Stimulated activated CD4-positive, alpha-beta T cell treated with anti-CD3 and anti-CD28 coated beads, Interleukin-4, amount 100 ng/mL, for 4 hours (primary cell): ENCODE measurements around the gene GOLGA6D.
"Not testable (repeated sequence)": the region's sequence is repeated elsewhere in the genome, so short reads cannot be mapped to it uniquely, and the experiment has no call there.

Experiments
- DNase-seq, 2 experiments: peaks; one replicate each; pipeline ENCODE4 v3.0.0-alpha.2; 2020

GOLGA6D gene, protein sequence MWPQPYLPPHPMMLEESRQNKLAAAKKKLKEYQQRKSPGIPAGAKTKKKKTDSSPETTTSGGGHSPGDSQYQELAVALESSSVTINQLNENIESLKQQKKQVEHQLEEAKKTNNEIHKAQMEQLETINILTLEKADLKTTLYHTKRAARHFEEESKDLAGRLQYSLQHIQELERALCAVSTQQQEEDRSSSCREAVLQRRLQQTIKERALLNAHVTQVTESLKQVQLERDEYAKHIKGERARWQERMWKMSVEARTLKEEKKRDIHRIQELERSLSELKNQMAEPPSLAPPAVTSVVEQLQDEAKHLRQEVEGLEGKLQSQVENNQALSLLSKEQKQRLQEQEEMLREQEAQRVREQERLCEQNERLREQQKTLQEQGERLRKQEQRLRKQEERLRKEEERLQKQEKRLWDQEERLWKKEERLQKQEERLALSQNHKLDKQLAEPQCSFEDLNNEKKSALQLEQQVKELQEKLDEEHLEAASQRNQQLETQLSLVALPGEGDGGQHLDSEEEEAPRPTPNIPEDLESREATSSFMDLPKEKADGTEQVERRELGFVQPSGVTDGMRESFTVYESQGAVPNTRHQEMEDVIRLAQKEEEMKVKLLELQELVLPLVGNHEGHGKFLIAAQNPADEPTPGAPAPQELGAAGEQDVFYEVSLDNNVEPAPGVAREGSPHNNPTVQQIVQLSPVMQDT

DNA sequence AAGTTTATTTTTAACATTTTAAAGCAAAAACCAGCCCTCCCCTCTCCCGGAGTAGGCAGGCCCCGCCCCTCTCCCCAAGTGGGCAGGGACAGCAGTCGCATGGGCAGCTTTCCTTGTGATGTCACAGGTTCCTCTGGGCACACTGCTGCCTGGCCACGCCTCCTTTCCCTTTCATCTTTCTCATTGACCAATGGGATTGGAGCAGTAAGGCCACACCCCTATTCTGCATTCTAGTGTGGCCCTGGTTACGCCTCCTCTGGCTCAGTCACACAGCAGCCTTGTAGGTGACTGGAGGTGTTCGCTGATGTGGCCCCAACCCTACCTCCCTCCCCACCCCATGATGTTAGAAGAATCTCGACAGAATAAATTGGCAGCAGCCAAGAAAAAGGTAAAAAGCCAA, at the start of gene GOLGA6D:
Gene GOLGA6D (plus strand): TSS at position 264 of the 400 bp plus-strand sequence. CDS start 41 bp downstream, at position 305.
- DNase-seq = not testable (repeated sequence)

DNA sequence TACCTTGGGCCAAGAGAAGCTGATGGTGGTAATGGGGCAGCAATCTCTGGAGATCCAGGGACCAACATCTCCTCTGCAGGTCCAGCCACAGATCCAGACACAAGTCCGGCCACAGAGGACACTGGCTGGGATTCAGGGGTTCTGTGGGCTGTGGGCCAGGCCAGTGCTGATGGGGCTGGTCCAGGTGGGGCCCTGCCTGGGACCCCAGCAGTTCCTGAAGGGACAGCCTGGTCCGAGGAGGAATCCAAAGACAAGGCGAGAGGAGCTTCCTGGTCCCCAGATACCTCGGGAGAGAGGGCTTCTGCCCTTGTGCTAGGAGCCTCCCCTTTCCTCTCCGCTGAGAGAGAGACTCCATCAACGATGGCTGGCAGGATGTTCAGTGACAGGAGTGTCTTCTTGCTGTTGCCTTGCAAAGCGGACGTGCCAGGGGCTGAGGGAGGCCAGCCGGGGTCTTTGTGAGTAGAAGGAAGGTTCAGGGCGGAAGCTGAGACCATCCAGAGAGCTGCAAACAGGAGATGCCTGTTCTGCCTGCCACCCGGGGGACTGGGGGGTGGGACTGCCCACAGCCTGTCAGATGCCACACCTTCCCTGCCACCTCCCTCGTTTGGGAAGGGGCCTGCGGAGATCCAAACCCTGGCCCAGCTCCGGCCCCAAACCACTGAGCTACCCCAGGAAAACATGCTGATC, 49.0 kb upstream of the GOLGA6D start:
- no peak for DNase-seq

DNA sequence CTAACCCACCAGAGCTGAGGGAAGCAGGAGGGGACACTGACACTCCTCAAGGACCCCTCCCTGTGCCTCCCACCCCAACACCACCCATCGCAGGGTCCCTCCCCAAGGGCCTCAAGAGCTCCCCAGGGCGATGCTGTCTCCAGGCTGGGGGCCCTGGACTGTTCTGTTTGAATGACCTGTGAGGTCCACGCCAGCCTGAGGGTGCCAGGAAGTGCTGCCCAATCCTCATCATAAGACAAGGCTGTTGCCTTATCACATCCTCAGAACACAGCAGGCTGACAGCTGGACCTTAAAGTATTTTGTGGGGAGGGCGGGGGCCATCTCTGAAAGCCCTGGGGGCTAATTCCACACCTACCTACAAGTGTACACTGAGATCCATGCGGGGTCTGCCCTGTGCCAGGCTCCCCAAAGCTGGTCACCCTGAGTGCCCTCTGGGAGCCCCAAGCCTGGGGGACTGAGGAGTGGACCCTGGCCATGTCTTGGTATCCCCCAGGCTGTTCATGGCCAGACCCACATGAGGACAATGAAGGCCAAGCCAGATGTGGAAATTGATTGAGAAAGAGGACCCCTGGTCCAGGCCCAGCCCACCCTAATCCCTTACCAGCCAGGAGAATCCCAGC, 48.3 kb upstream of the GOLGA6D start:
- no peak for DNase-seq

DNA sequence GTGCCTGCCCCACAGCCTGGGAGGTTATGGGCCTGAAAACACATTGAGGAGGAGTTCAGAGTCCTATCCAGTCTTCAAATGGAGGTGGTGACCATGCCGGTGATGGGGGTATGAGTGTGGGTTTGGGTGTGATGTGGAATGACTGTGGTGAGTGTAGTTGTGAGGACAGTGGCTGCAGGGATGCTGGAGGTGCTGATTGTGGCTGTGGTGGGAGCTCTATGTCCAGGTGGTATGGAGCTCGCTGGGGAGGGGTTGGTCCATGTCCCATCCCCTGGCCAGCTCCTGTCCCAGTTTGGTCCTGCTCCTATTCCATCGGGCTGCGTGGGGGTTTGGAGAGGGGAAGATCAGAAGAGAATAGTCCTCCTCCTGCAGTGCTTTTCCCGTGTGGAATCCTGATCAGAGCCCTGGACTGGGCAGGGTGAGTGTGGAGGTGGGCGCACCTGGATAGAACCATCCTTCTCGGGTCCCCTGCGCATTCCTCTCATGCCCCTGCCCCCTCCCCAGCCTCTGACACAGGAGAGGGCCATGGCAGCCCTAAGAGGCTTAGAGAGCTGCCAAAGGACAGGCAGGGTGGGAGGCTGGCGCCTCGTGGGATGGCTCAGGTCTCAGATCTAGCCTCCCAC, 47.5 kb upstream of the GOLGA6D start:
- no peak for DNase-seq

DNA sequence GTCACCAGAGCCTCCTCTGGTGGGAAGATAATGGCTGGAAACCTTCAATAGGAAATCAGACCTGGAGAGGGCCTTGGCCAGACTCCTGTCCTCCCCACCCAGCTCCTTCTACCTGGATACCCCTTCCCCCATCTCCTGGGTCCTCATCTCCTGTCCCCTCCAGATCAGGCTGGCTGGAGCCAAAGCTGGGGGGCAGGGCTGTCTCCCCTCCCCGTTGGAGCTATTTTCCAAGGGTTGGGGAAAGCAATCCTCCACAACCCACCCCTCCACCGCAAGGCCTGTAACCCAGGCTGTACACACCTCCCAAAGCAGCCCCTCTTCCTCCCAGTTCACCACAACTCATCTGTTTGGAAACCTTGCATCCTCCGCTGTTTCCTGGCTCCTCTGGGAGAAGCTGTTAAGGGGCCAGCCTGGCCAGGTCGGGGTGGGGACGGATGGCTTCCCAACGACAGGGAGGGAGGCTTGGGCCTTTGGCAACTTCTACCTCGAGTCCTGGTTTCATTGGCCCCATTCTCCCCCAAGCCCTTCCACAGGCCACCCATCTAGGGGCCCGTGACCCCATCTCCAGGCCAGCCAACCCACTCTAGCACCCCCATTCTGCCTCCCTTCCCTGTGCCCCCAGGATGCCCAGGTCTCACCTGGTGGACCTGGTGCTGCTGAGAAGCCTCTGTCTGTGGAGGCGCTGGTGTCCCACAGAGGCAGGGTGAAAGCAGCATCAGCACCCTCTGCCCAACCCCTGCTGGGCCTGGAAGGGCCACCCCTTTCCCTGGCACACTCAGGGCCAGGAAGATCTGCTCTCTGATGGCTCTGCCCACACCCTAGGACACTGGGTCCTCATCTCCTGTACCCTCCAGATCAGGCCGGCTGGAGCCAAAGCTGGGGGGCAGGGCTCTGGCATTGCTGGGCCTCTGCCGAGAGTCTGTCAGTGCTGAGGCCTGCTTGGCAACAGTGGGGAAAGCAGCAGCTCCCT, 46.6 kb upstream of the GOLGA6D start:
- DNase-seq = no peak

DNA sequence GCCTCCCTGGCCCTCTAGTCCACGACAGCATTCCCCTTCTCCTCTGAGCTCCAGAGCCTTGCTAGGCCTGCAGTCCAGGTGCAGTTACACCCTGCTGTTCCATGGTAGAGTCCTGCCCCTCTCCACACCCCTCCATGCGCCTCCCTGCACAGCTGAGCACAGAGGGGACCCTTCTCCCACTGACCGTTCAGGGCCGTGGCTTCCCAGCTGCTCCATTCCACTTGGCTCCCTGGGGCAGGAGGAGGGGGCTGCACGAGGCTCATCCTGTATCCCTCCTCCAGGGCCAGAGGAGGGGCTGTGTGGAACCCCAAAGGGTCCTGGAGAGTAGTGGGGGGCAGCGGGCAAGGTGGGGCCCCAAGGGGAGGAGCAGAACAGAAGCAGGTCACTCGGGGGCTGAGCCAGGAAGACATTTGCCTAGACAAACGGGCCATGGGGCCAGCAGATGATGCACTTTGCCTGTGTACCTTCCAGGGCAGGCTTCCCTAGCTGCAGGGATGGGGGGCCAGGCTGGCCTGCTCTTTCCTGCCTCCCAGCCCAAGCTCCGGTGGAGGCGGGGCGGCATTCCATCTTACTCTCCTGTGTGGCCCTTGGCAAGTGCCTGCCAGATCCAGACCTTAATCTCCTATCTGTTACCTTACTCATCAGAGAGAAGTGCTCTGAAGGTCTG, 45.2 kb upstream of the GOLGA6D start:
- no peak for DNase-seq

DNA sequence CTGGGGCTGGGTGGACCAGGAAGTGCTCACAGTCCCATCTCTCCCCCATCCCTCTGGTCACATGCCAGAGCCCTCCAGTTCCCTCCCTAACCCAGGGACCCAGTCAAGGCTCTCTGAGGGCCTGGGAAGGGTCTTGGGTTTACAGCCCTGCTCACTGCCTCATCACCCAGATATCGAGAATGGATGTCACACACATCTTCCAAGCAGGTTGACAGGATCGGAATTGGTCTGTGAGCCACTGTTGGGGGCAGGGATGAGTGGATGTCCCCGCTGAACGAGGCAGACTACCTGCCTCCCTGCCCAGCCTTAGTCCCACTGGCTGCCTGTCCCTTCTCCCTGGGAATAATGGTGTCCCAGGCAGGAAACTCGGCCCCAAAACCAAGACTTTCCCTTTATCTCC, 44.5 kb upstream of the GOLGA6D start:
- DNase-seq = no peak

DNA sequence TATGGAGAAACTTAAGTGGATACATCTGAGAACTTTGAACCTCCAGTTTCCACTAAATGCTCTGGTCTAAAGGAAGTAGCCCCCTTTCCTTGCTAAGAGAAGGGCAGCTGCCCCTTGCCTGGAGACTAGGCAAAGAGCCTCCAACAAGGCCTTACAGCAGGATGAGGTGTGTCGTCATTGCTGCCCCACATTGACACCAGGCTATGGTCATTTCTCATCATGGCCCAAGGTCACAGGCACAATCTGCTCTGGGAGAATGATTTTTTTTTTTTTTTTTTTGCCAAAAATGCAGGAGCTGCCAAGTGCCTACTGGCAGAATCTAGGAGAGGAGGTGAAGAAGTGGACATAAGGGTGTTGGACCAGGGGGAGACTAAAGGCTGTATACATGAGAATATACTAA, 36.9 kb upstream of the GOLGA6D start:
- DNase-seq = not testable (repeated sequence)

DNA sequence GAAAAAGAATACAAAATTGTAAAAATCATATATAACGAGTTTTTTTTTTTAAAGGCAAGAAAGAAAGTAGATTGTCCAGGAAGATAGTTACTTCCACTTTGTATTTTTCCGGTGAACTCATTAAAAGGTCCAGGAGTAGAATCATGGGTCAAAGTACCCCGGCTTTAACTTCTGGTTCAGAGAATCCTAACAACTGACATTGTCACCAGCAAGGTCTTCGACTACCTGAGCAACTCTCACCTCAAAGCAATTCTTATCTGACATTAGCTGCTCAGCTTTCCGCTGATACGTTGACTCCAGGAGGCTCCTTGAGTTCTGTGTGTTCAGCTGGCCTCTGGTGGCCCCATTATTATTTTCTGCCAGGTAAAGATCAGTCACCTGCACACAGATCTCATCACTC, 33.6 kb upstream of the GOLGA6D start:
- not testable (repeated sequence) for DNase-seq

DNA sequence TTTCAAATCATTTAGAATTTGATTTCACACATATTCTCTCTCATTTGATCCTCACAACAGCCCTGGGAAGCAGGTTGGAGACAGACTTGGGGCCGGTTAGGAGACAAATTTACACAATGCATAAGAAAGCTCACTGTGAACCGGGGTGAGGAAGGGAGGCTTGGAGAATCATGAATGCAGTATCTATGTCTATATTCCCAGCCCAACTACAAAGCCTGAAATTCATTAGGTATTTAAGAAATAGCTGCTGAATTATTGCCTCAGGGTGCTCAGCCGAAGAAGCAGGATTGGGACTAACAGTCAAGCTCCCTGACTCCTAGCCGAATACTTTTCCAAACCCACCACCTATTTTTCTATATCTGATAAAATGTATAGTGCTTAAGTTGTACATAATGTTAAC, 32.9 kb upstream of the GOLGA6D start:
- DNase-seq = no peak

DNA sequence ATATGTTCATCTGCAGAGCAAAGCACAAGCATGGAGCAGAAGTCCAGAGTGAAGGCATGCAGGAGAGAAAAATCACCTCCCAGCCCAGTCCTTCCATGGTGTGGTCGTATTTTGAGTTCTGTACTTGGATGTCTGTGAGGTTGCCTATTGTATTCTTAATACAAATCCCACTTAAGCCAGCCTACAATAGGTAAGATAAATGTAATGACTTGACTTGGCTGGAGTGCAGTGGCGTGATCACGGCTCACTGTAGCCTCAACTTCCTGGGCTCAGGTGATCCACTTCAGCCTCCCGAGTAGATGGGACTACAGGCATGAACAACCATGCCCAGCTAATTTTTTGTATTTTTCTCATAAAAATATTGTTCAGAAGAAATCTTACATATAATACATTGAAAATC, 31.3 kb upstream of the GOLGA6D start:
- DNase-seq = not testable (repeated sequence)

DNA sequence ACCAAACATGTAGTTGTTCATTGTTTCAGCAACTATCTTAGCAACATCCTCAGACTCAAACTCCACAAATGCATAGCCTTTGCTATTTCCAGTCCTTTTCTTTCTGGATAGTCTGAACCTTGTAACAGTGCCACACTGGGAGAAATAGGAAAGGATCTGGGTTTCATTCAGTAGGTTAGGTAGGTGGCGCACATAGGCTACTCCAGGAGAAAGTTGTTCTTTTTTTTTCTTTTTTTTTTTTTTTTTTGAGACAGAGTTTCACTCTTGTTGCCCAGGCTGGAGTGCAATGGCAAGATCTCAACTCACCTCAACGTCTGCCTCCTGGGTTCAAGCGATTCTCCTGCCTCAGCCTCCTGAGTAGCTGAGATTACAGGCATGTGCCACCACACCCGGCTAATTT, 30.4 kb upstream of the GOLGA6D start:
- not testable (repeated sequence) for DNase-seq

DNA sequence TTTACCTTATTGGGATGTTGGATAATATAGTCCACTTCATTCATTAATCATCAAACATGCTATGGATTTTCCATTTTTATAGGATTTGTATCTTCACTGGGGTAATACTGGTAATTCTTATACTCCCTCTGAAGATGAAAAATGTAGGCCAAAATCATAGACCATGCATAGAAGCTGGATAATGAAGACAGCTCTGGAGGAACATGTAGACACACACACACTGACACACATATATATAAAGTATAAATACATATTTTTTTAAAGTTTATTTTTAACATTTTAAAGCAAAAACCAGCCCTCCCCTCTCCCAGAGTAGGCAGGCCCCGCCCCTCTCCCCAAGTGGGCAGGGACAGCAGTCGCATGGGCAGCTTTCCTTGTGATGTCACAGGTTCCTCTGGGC, 24.6 kb upstream of the GOLGA6D start, which contains the start of gene GOLGA6C:
Gene GOLGA6C (plus strand): TSS at position 301 of the 400 bp plus-strand sequence. CDS start 265 bp downstream, outside the sequence.
- not testable (repeated sequence) for DNase-seq

DNA sequence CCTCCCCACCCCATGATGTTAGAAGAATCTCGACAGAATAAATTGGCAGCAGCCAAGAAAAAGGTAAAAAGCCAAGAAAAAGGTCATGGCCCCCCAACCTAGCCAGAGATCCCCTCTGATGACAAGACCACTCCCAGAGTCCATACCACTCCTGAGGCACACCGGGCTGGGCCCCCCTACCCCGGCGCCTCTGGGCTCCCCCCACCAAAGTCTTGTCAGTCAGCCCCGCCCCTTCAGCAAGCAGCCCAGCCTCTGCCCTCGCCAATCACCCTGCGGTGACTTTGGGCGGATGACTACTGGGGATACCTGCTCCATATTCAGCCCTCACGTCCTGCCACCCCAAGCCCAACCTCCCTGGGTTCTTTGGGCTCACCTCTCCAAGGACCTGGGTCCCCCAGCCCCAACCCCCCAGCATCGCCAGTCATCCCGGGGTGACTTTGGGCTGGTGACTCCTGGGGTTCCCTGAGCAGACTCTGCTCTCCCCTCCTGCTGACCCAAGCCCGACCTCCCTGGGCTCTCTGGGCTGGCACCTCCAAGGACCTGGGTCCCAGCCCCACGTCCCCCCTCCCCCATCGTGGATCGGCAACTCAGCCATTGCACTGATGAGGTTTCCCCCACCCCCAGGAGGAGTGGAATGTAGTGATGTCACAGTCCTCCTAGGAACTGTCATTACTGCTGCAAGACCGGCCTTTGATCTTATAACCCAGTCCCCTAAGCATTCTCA, 23.9 kb upstream of the GOLGA6D start:
- not testable (repeated sequence) for DNase-seq

DNA sequence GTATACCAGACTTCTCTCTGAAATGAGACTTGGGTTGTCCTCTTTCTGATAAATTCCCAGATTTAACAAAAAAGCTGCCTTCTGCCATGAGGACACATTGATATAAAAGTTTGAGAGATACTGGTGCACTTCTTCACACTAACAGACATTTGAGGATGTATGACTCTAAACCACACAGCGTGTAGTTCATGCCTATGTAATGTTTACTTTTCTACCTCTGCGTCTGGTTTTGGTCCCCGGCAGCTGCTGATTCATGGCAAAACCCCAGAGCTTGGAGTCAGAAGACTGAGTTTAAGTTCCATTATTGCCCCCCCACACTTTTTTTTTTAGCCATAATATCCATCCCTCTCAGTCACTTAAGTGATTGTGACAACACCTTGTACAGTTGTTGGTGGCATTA, 22.8 kb upstream of the GOLGA6D start:
- not testable (repeated sequence) for DNase-seq

DNA sequence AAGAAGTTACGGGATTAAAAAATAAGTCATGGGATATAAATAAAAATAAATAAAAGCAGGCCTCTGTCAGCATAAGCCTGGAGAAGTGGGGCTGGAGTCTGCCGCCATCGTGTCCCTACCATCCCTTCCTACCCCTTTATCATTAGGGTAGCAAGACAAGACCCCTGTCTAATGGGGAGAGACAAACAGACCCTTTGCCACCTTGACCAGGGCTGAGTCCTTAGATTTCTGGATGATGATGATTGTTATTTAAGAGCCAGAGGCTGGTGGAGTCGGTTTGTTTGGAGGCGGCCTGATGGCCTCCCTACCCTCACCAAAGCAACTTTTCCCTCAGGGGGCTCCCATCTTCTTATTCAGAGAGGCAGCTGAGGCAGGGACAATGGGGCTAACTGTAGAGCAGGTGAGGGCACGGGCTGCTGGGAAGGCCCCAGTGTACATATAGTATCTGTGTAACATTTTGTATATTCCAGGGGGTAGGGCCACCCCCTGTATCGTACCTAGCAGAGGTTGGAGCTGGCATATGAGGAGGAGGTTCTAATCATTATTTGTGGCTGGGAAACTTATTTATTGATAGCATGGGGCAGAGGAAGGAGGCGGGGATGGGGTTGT, 8.8 kb upstream of the GOLGA6D start:
- DNase-seq = not testable (repeated sequence)

DNA sequence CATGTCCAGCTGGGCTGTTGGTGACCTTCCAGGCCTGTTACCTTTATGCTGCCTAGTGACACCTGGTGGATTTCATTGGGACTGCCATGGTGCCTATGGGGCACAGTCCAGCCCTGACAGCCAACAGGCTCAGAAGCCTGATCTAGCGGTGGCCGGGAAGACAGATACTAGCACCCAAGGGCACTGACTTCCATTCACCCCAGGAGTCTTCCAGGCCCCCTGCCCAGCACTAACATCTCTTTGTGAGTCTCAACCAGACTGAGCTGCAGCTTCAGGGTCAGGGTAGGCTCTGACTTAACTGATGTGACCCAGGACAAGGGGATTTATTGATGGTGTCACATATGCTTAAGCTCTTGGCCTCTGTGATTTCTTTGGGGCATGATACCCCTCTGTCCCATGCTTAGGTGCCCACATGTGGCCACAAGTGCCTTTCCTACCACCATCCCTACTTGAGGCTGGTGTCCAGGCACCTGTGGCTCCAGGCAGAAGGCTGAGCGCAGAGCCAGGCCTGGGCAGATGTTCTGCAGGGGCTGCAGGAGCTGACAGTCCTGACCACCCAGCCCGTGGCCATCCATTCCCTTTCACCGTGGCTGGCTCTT, 8.0 kb upstream of the GOLGA6D start:
- peak; percentile 50 to 59 for DNase-seq

DNA sequence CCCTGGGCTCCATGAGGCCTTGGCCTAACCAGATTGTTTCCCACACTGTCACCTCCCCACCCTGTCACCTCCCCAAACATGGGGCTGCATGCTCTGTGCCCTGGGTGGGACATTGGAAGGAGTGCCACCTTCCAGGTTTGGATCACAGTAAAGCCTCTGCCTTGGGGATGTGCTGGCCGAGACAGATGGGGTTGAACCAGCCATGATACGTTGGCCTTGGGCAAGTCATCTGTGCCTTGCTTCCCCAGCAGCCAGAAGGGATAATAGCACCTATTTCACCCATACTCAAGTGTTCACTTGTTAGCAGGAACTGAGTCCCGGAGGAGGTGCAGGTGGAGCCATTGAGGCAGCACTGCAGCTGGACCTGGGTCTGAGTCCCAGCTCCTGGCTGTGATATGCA, 7.0 kb upstream of the GOLGA6D start:
- not testable (repeated sequence) for DNase-seq

DNA sequence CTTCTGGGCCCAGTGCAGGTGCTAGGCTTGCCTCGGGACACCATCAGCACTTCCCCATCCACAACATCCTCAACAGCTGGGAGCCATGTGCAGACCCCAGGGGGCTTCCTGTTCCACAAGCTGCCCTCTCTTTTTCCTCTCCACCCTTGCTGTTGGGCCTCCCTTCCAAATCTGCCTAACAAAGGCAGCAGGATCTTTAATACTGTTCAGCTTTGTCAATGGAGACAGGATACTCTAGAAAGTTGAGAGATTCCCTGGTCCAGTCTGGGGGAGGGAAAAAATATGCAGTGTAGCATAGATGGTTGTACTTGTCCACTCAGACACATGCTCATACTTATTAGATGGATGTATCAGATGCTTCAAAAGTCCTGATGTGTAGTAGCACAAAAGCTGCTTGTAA, 4.1 kb upstream of the GOLGA6D start:
- not testable (repeated sequence) for DNase-seq
